GM15510 (cell line): ENCODE measurements around the gene HDAC9.

Experiments used
- POLR2A ChIP-seq: IDR thresholded peaks from 3 replicates; pipeline ENCODE4 v1.6.1; 2011; ENCODE audit warnings: borderline replicate concordance; ENCODE audit not compliant: insufficient read length; ENCODE audit errors: extremely low read depth

The HDAC9 gene

DNA sequence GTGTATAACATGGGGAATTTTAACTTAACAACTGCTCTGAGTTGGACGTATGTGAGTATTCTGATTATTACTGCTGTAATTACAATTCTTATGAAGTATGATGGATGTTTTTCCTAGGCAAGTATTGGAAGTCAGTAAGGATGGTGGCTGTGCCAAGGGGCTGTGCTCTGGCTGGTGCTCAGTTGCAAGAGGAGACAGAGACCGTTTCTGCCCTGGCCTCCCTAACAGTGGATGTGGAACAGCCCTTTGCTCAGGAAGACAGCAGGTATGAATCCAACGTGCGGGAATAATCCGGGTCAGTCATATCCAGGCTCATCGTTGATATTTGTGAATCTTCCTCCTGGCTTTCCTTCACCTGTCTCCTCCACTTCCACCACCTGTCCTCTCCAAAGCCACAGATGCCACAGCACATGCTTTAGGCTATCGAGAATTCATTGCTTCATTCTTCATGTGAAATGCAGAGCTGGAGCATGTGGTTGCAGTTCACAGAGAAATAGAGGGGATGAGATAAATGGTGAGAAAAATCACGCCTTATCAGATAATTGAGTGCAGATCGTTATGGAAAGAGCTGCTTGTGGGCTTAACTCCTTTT is 480.2 kb downstream of the HDAC9 start:
- TF ChIP-seq POLR2A = no peak

DNA sequence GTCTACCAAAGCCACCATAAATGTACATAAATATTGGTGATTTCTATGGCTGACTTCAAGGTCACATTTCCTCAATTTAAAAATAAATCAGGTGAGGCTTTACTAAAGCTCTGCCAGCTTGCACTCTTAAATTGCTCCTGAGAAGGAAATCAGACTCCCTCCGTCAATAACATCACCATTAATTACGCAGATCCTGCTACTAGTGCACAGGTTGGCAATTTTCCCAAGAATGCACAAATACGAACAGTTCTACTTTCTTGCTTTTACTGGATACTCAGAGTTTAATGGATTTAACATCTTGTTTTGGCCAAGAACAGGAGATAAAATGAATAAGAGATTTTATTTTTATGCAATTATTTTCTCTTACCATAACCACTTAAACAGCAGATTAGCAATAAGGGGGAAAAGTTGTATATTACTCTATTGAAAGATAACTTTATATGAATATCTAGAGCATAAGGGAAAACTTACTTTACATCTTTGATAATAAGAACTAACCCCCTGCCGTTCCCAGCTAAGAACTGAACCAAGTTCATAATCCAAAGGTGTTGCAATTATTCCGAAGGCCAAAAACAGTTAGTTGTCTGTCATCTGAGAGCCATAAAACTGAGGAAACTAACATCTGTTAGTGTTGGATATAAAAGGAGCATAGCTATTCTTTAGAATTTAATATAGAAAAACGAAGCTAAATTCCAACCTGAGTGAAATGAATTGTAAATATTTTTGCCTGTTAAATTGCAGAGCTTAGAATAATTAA is 481.3 kb downstream of the HDAC9 start:
- no peak for TF ChIP-seq POLR2A

DNA sequence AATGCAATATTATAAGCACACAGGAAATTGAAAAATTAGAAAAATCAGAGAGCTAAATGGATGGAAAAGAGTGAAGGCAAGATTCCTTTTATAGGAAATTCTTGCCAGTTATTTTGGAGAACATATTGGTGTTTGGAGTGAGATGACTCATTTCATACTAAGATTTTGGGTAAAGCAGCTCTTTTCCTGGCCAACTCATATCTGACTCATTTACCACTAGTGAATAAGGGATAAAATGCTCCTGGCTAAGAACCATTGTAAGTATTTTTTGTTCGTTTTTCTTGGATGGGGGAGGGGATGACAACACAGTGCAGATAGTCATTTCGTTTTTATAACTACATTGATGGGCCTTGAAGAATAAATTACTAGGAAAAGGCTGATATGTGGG is 482.6 kb downstream of the HDAC9 start:
- no peak for TF ChIP-seq POLR2A

DNA sequence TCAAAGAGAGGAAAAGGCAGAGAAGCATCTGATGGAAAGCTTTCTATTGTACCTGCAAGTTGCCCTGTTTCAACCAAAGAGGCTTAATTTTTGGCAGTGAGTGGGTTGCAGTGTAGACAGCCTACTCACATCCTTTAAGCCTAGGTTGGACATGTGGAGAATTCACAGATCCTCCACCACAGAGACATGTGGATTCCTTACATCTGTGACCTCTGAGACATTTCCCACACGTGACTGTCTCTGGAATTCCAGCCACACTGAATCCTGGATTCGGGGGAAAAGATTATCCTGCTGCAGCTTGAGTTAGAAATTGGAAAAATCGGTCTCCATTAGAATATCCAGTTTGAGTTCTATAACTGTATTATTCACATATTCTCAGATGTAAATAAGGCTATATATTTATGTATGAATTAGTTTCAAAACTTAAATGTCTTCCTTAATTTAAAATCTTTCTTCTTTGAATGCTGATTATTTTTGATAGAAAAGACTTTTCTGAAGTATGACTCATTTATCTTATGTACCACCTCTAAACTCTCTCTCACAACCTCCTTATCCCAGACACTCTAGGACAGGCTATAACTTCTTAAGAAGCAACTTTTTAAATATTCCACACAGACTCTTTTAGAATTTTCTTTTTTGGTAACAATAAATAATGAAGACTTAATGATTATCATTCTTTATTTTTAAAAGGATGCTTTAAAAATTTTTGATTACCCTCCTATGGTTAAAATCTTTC is 498.6 kb downstream of the HDAC9 start:
- TF ChIP-seq POLR2A = no peak

DNA sequence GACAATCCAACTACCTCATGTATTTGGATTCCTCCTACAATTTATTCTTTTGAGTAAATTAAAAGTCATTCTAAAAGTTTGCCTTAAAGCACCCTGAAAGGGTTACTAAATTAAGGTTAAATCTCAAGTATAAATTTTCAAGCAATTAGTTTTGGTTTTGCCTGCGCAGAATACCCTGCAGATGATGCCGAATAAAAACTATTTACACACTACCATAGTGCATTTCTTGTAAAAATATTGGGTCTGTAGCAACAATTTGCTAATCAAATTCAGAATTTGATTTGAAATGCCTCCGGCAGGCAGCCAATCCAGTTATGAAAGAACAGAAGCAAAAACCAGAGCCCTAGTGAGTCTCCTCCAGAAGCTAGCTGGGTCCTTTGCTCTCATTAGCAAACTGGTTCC is 499.7 kb downstream of the HDAC9 start:
- TF ChIP-seq POLR2A = no peak

DNA sequence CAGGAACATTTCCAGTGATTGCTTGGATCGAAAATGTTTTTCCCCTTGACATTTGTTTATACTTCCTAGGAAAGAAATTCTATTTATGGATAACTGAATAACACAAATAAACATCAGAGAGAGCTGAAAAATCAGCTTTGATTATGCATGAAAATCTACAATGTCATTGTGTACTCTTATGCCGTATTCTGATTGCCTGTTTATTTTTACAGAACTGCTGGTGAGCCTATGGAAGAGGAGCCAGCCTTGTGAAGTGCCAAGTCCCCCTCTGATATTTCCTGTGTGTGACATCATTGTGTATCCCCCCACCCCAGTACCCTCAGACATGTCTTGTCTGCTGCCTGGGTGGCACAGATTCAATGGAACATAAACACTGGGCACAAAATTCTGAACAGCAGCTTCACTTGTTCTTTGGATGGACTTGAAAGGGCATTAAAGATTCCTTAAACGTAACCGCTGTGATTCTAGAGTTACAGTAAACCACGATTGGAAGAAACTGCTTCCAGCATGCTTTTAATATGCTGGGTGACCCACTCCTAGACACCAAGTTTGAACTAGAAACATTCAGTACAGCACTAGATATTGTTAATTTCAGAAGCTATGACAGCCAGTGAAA is 500.4 kb downstream of the HDAC9 start:
- TF ChIP-seq POLR2A = no peak

DNA sequence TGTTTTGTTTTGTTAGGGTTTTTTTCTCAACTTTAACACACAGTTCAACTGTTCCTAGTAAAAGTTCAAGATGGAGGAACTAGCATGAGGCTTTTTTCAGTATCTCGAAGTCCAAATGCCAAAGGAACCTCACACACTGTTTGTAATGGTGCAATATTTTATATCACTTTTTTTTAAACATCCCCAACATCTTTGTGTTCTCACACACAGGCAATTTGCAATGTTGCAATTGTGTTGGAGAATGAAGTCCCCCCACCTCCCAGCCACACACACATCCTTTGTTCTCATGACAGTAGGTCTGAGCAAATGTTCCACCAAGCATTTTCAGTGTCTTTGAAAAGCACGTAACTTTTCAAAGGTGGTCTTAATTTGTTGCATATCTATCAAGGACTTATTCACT is 501.0 kb downstream of the HDAC9 start:
- TF ChIP-seq POLR2A = no peak

DNA sequence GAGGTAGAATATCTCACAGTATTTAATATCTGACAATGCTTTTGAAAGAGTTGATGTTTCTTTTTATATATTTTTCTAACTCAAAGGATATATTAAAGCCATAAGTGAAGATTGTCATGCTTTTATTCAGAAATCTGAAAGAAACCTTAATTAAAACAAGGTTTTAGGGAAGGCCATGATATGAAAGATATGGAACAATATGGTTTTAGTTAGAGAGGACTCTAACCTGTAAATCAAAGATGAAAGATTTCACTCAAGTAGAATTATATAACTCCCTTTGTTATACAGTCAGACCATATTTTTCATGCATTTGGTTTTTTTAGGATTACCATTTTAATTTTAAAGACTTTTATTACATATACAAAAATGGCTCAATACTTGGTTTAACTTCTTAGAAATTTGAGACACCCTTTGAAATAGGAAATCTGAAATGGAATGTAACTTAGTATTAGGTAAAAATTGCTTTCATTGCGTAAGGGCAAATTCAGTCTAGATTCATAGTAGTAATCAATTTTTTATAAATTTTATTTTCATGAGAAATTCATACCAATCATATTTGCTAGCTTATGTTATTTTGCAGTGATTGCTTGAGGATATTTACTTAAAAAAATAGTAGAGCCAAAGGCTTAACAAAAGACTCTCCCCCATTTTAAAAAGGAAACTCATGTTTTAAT is 502.1 kb downstream of the HDAC9 start:
- TF ChIP-seq POLR2A = no peak

DNA sequence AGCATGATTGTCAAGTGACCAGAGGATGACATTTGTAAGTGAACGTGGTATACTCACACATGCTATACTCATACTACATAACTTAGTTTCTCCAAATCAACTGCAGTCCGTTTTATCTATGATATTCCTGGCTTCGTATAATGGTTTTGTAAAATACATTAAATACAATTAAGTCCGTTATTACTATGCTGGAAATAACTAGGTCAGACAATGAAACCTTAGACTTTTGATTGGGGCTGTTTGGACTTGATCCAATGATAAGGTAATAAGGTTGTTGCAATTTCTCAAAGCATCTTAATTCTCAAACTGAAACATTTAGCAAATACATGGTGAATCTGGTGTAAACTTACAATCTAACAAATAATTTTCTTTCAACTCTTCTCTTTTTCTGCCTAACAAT is 504.9 kb downstream of the HDAC9 start:
- TF ChIP-seq POLR2A = no peak

DNA sequence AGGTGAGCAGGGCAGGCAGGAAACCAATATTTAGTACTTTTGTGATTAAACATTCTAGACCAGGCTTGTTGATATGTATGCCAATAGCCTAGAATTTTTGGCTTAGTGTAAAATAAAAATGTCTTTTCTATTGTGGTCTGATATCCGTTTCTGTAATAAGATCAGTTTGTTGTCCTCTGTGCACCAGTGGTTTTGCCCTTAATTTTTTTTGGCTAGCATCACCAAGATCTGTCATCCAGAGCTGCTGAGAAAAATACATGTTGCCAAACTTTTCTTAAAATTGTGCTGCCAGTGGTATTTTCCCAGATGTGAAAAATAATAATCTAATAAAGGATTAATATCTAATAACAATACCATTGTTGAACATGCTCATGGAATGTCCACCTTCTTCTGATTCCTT is 506.3 kb downstream of the HDAC9 start:
- no peak for TF ChIP-seq POLR2A

DNA sequence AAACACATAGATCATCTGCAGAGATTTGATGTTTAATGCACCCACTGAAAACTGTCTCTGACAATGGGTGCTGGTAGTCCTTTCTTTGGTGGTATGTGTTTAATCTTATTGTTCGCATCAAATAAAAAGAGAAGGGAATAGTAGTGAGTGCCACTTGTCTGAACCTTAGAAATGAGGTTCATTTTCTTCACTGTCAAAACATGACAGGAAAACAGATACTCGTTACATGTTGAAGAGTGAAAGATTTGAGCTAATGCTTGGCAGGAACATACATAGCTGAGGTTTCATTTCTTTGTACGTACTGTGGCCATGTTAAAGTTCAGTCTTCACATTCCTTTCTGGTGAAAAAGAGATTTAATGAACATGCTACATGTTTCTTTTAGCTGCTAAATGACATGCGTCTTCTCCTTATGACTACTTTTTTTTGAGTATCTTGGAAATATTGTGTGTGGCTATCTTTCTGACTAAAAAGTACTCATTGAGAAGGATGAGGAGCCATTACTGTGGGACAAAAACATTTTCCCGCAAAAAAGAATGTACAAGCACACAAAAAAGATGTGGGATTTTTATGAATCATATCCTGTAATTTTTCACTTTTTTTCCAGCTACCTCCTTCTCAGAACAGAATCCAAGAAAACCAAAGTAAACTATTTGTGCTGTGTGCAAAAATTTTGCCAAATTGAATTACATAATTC is 513.8 kb downstream of the HDAC9 start:
- TF ChIP-seq POLR2A = no peak

DNA sequence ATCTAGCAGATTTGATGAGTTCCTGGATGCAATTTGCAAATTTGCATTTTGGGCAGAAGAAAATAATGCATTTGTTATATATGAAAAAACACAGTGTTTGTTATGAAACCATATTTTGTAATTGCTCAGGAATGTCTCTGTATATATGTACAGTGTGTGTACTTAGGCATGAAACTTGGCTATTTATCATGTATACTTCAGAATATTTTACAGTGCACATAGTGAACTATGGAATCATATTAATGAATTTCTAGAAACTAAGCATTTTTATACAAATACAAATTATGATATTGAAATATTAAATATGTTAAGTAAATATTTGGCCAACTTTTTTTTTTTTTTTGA is 514.4 kb downstream of the HDAC9 start:
- TF ChIP-seq POLR2A = no peak

DNA sequence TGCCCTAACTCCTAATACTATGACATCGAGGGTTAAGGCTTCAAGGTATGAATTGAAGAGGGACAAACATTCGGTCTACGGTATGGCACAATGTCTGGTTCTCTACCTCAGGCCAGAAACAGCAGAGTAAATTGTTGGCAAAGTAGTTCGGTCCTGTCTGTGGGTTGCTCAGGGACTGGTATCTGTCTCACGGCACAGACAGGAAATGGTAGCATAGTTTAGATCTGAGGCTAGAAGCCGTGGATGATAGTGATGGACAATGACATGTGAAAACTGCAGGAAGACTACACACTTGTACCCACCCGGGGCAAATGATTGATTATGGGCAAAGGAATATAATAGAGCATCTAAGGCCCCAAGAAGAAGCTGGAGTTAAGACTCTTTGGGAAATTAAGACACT is 515.7 kb downstream of the HDAC9 start:
- TF ChIP-seq POLR2A = no peak

DNA sequence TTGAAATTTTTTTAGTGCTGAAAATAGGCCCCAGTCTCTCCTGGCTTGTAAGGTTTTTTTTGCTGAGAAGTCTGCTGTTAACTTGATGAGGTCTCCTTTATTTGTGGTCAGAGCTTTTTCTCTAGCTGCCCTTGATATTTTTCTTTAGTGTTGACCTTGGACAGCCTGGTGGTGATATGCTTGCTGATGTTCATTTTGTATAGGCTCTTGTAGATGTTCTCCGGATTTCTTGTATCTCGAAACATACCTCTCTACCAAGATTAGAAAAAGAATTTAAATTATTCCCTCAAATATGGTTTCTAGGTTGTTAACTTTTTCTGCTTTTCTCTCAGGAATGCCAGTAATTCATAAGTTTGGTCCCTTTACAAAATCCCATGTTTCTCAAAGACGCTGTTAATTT is 519.5 kb downstream of the HDAC9 start:
- TF ChIP-seq POLR2A = no peak

DNA sequence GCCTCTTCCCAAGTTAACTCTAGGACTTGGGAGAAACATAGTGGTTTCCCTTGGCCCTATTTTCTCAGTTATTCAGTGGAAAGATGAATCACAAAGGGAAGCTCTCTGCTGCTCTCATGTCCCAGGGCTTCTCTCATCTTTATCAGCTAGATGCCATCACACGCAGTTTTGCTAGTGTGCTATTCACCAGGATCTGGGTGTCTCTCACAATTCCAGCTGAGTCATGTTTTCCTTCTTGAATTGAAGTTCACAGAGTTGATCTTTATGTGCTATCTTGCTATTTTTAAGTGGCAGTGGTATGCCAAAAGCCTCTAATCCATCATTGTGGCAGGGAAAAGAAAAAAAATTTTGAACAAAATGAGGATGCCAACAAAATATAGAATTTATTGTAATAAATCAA is 520.6 kb downstream of the HDAC9 start:
- no peak for TF ChIP-seq POLR2A

DNA sequence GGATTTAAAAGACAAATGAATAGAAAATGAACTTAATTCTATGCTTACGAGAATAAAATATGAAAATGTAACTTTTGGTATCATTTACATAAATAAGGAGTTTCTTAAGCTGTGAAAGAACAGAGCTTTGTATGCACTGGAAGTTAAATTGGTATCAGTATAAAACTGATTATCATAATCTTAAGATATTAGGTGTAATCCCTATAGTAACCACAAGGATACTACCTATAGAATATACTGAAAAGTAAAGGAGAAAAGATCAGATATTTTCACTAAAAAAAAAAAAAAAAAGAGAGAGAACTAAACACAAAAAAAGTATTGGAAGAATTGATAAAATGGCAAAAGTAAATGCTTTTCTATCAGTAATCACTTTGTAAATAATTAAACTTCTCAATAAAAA is 521.8 kb downstream of the HDAC9 start:
- TF ChIP-seq POLR2A = no peak

DNA sequence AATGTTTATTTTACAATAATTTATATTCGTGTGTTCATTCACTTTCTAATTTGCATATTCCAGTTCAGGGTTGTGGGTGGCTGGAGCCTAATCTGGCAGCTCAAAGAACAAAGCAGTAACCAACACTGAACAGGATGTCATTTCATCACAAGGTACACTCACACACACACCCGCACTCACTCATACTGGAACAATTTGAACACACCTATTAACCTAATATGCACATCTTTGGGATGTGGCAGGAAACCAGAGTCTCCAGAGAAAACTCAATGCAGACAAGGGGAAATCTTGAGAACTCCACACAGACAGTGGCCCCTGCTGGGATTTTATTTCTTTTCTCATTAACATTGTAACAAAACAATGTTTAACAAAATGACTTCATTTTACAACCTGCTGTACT is 524.5 kb downstream of the HDAC9 start:
- no peak for TF ChIP-seq POLR2A
